IPS-18c (cell line): ENCODE results near the gene ELOVL3.

Experiments used
- H3K4me3 ChIP-seq: 2 replicates; pipeline ENCODE4 v1.7.0; 2013; ENCODE audit warnings: low read depth, mild to moderate bottlenecking, low read length, moderate library complexity; ENCODE audit not compliant: insufficient read depth
- H3K9me3 ChIP-seq: one replicate; pipeline ENCODE4 v1.6.1; 2013; ENCODE audit warnings: mild to moderate bottlenecking, low read length, moderate library complexity; ENCODE audit not compliant: control insufficient read depth, insufficient read depth

The ELOVL3 gene

DNA sequence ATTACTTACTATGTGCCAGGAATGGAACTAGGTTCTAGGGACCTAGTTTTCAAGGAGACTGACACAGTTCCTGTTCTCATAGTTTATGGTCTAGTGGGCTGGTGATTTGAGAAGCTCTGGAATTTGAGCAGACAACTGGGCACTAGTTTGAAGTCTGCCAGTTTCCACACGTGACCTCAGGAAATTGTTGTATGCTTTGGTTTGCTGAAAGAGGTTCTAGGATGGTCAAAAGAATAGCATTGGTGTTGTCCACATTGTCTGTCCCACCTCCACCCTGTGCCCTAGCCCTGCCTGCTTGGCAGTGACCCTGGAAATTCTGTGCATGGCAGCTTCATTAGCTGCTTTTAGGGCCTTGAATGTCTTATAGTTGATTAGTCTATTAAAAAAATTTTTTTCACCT, 48.0 kb downstream of the ELOVL3 start:
- Histone ChIP-seq H3K4me3 (no peak overlapping the region), H3K9me3 (no peaks in the 10 kb centered on the region)

DNA sequence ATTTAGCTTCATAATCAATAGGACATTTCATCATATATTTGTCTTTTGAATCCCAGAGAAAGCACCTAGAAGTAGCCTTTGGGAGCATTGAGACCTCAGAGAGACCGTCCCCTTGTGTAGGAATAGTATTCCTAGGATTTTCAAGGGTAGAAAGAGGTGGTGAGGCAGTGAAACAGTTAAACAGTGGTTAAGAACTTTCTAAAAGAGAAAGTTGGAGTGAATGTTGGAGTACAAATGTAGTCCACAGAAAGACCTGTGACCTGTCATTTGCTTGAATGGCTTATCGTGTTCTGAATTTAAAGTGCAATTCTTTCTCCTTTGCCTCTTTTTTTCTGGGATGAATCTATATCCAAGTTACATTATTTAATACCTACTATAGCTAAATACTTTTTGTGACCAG, 49.2 kb downstream of the ELOVL3 start:
- Histone ChIP-seq H3K4me3 (no peak overlapping the region), H3K9me3 (no peaks in the 10 kb centered on the region)

DNA sequence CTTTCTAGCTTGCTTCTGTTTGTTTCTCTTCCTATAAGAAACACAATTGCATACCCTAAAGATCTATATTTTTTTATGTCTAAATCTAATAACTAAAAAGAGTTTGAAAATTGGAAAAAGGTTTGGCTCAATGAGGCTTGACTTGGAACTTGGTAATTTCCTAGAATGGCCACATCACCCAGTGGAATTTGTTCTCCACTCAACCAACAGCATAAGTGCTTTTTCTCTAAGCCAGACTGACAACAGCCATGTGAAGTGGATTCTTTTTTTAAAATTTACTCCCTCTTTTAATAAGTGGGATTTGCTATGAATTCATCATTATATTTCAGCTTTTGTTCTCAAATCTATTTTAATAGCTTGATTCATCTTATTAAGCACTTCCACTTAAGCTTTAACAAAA, 53.0 kb downstream of the ELOVL3 start:
- no peak overlapping the region for H3K4me3 ChIP-seq
- H3K9me3 ChIP-seq, result no peaks in the 10 kb centered on the region
